A549 (cell line): Measurements from ENCODE around the gene MPPED2.

Experiments
- CHD2 ChIP-seq: fragments of 150-350 bp; IDR thresholded peaks from 2 replicates; pipeline ENCODE4 v1.6.1; 2014; ENCODE audit warnings: low read length; ENCODE audit not compliant: partially characterized antibody
- CTCF ChIP-seq: fragments of >200 bp; sonication (Bioruptor Twin); formaldehyde crosslinking; IDR thresholded peaks from 3 replicates; pipeline ENCODE4 v1.5.1; 2016
- EP300 ChIP-seq, 2 experiments: fragments of >200 bp; sonication (Bioruptor Twin); formaldehyde crosslinking; IDR thresholded peaks; 2 replicates in 1 of 2; 3 replicates in 1 of 2; pipeline ENCODE4 v1.6.1; 2016 to 2017
- MYC ChIP-seq: IDR thresholded peaks from 2 replicates; pipeline ENCODE4 v1.6.1; 2012; ENCODE audit warnings: mild to moderate bottlenecking, inconsistent platforms, low read length, improper control_type of control experiment, borderline replicate concordance
- POLR2A ChIP-seq: IDR thresholded peaks from 2 replicates; pipeline ENCODE4 v1.6.1; 2012; ENCODE audit warnings: mild to moderate bottlenecking, low read length
- SREBF2 ChIP-seq: fragments of 450-650 bp; IDR thresholded peaks from 2 replicates; pipeline ENCODE4 v1.6.1; 2014; ENCODE audit warnings: mild to moderate bottlenecking, moderate library complexity
- ZFP36 ChIP-seq: fragments of 450-650 bp; IDR thresholded peaks from 2 replicates; pipeline ENCODE4 v1.6.1; 2014; ENCODE audit warnings: borderline replicate concordance; ENCODE audit not compliant: partially characterized antibody

GRCh38 chr11:30538251-30538650, 47.9 kb downstream of the MPPED2 start:
- TF ChIP-seq ZFP36 = no peak
- TF ChIP-seq POLR2A = no peak
- TF ChIP-seq SREBF2 = no peak
- no peak for TF ChIP-seq CTCF
- no peak for TF ChIP-seq MYC
- TF ChIP-seq EP300 (IDR thresholded peaks at IDR 0.05) = no peak
- TF ChIP-seq CHD2 = no peak
